Smooth muscle cell (in vitro differentiated cells): Measurements from ENCODE around the gene RPS6KB2. TPM values are rescaled to one million over a fixed set of nuclear protein-coding genes. Genes with fewer than 3 reads are reported as not detected.
A peak's percentile ranks its signal among the peaks of the same experiment; 100 is the strongest.

Experiments
- DNase-seq: peaks from one replicate; lab custom pipeline; 2025; ENCODE audit not compliant: unreplicated experiment; lab: John Stamatoyannopoulos, UW
- H2AFZ ChIP-seq: fragments of 200-600 bp; sonication (generic); 2 replicates; pipeline ENCODE4 v1.6.0; 2016; ENCODE audit warnings: antibody characterized with exemption, low read depth, mild to moderate bottlenecking
- H3F3A ChIP-seq: fragments of 200-600 bp; sonication (generic); 2 replicates; pipeline ENCODE4 v1.6.0; 2017; ENCODE audit warnings: antibody characterized with exemption, low read depth
- H3K27ac ChIP-seq: fragments of 200-600 bp; sonication (generic); 2 replicates; pipeline ENCODE4 v1.5.1; 2016; ENCODE audit warnings: low read depth, mild to moderate bottlenecking
- H3K27me3 ChIP-seq: fragments of 200-600 bp; sonication (generic); 2 replicates; pipeline ENCODE4 v1.6.1; 2016; ENCODE audit warnings: low read depth, mild to moderate bottlenecking
- H3K36me3 ChIP-seq: fragments of 200-600 bp; sonication (generic); 2 replicates; pipeline ENCODE4 v1.5.1; 2016; ENCODE audit warnings: low read depth
- H3K4me1 ChIP-seq: fragments of 200-600 bp; sonication (generic); 2 replicates; pipeline ENCODE4 v1.5.1; 2016; ENCODE audit warnings: low read depth
- H3K4me2 ChIP-seq: fragments of 200-600 bp; sonication (generic); 2 replicates; pipeline ENCODE4 v1.6.0; 2016; ENCODE audit warnings: mild to moderate bottlenecking
- H3K4me3 ChIP-seq: fragments of 200-600 bp; sonication (generic); 2 replicates; pipeline ENCODE4 v1.5.1; 2016; ENCODE audit warnings: mild to moderate bottlenecking
- H3K79me2 ChIP-seq: fragments of 200-600 bp; sonication (generic); 2 replicates; pipeline ENCODE4 v1.6.0; 2016; ENCODE audit warnings: low read depth, mild to moderate bottlenecking
- H3K9ac ChIP-seq: fragments of 200-600 bp; sonication (generic); 2 replicates; pipeline ENCODE4 v1.6.0; 2016; ENCODE audit warnings: low read depth
- H3K9me3 ChIP-seq: fragments of 200-600 bp; sonication (generic); replicated peaks from 2 replicates; pipeline ENCODE4 v1.5.1; 2016; ENCODE audit warnings: low read depth
- H4K20me1 ChIP-seq: fragments of 200-600 bp; sonication (generic); 2 replicates; pipeline ENCODE4 v1.6.0; 2016; ENCODE audit warnings: low read depth
- WGBS: methylation state at CpG from one replicate; pipeline ENCODE4 v1.1.7; 2016; ENCODE audit warnings: low lambda C conversion rate; 5-methylcytosine and 5-hydroxymethylcytosine counted together
- polyA plus RNA-seq: library from polyadenylated mRNA; unstranded; fragments of >200 nt; fragmentation: Nextera tagmentation; extraction: Ambion mirVana; gene quantifications from 2 replicates; pipeline ENCODE4 v1.2.1, GENCODE V29; 2016
- total RNA-seq: library from RNA; depleted of rRNA; stranded (reverse); fragments of >200 nt; gene quantifications from 2 replicates; pipeline ENCODE4 v1.2.3, GENCODE V29; 2014
- TF ChIP-seq, protein P1 (sequence below): fragments of 200-600 bp; sonication (generic); IDR thresholded peaks from 2 replicates; pipeline ENCODE4 v1.5.1; 2017; ENCODE audit warnings: borderline replicate concordance, mild to moderate bottlenecking, antibody characterized with exemption; ENCODE audit not compliant: insufficient read depth, poor library complexity, severe bottlenecking

Gene RPS6KB2
- total and polyA plus RNA-seq, 2 experiments from 2014 or later: 66.5 to 107 TPM

DNA sequence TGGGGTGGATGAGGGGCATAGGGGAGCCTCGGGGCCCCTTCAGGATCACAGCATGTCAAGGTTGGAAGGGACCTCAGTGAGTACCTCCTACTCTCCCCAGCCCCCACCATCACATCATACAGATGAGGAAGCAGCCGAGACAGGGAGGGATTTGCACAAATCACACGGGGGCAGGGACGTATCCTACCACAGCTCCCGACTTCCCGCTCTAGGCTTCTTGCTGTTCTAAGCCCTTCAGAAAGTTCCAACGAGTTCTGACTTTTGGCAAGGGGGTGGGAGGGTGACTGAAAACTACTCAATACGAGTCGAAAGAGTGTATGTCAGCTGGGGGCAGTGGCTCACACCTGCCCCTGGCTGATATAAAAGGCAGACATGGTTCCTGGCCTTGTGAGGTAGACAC lies 41.2 kb upstream of the RPS6KB2 start:
- Histone ChIP-seq H3K27ac (peak overlapping the region; percentile 10), H3K4me3 (no peak overlapping the region), H3K27me3 (no peaks in the 10 kb centered on the region), H3K9ac (no peak overlapping the region), H3K79me2 (no peaks in the 10 kb centered on the region), H4K20me1 (no peaks in the 10 kb centered on the region), H3K36me3 (no peaks in the 10 kb centered on the region), H3K4me2 (peak overlapping the region; percentile 9), H3F3A (no peaks in the 10 kb centered on the region), H3K9me3 (no peaks in the 10 kb centered on the region), H3K4me1 (no peaks in the 10 kb centered on the region), H2AFZ (no peak overlapping the region)
- WGBS: 21% methylated on average over 9 of the region's 9 CpGs
- TF ChIP-seq, protein P1, sequence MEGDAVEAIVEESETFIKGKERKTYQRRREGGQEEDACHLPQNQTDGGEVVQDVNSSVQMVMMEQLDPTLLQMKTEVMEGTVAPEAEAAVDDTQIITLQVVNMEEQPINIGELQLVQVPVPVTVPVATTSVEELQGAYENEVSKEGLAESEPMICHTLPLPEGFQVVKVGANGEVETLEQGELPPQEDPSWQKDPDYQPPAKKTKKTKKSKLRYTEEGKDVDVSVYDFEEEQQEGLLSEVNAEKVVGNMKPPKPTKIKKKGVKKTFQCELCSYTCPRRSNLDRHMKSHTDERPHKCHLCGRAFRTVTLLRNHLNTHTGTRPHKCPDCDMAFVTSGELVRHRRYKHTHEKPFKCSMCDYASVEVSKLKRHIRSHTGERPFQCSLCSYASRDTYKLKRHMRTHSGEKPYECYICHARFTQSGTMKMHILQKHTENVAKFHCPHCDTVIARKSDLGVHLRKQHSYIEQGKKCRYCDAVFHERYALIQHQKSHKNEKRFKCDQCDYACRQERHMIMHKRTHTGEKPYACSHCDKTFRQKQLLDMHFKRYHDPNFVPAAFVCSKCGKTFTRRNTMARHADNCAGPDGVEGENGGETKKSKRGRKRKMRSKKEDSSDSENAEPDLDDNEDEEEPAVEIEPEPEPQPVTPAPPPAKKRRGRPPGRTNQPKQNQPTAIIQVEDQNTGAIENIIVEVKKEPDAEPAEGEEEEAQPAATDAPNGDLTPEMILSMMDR: no peak
- no peak for DNase-seq

DNA sequence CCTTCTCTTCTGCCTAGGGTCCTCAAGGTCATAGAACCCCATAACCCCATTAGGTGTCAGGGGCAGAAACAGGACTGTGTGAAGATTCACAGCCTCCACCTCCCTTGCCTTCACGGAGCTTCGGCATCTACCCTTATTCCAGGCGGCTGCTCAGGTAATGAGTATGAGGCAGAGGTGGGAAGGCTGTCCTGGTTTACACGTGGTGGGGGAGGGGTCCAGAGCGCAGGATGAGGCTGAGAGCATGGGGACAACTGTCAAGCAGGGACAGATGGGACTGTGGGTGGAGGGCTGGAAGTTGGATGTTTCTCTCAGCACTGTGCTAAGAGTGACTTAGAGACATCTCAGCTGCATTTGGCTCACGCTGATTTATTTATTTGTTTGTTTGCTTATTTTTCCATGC lies 40.8 kb upstream of the RPS6KB2 start:
- Histone ChIP-seq H4K20me1 (no peaks in the 10 kb centered on the region), H3F3A (no peaks in the 10 kb centered on the region), H3K9ac (no peak overlapping the region), H3K27ac (peak overlapping the region; percentile 10), H2AFZ (no peak overlapping the region), H3K4me3 (no peak overlapping the region), H3K79me2 (no peaks in the 10 kb centered on the region), H3K27me3 (no peaks in the 10 kb centered on the region), H3K9me3 (no peaks in the 10 kb centered on the region), H3K36me3 (no peaks in the 10 kb centered on the region), H3K4me2 (no peak overlapping the region), H3K4me1 (peaks cover under 1% of the 10 kb centered on the region)
- WGBS: 61% methylated on average over 6 of the region's 6 CpGs
- TF ChIP-seq, protein P1: no peak
- DNase-seq: no peak

DNA sequence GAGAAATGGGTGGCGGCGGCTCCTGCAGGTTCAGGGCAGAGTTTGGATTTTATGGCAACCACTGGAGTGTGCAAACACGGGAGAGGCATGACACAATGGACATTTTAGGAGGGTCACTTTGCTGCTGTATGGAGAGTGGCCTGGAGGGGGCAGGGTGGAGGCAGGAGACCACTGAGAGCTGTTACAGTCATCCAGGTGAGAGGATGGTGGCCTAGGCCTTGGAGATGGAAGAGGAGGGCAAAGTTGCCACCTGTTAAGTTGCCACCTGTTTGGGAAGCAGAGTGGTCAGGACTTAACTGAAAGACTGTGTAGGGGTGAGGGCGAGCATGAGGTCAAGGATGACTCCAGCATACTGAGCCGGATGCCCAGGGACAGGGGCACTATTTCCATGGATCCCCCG lies 38.8 kb upstream of the RPS6KB2 start:
- Histone ChIP-seq H2AFZ (no peak overlapping the region), H3K9me3 (no peaks in the 10 kb centered on the region), H3K4me2 (no peak overlapping the region), H3K27ac (no peak overlapping the region), H3K79me2 (no peaks in the 10 kb centered on the region), H3K27me3 (no peaks in the 10 kb centered on the region), H4K20me1 (no peaks in the 10 kb centered on the region), H3K4me3 (no peak overlapping the region), H3K4me1 (peaks cover 3% of the 10 kb centered on the region), H3F3A (no peaks in the 10 kb centered on the region), H3K9ac (no peak overlapping the region), H3K36me3 (no peaks in the 10 kb centered on the region)
- no peak for DNase-seq
- TF ChIP-seq, protein P1: peak; percentile 47
- WGBS: 76% methylated on average over 6 of the region's 6 CpGs

DNA sequence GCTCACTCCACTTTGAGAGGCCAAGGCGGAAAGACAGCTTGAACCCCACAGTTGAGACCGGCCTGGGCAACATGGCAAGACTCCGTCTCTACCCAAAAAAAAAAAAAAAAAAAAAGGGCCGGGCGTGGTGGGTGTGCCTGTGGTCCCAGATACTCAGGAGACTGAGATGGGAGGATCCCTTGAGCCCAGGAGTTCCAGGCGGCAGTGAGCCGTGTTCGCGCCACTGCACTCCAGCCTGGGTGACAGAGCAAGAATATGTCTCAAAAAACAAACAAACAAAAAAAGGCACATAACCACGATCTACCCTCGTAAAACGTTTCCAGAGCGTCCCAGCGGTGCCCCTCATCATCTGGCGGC lies 37.4 kb upstream of the RPS6KB2 start:
- DNase-seq: no peak
- Histone ChIP-seq H3K4me1 (peaks cover 3% of the 10 kb centered on the region), H3K4me3 (peak overlapping the region; percentile 71), H3K27me3 (no peaks in the 10 kb centered on the region), H3K79me2 (no peaks in the 10 kb centered on the region), H3K9ac (peak overlapping the region; percentile 85), H2AFZ (peak overlapping the region; percentile 53), H4K20me1 (no peaks in the 10 kb centered on the region), H3K36me3 (no peaks in the 10 kb centered on the region), H3K4me2 (peak overlapping the region; percentile 92), H3F3A (no peaks in the 10 kb centered on the region), H3K27ac (peak overlapping the region; percentile 79), H3K9me3 (no peaks in the 10 kb centered on the region)
- TF ChIP-seq, protein P1: no peak
- 17% methylated on average over 15 of the region's 15 CpGs for WGBS
